Stimulated activated CD4-positive, alpha-beta T cell treated with anti-CD3 and anti-CD28 coated beads, TNF-alpha, amount 100 ng/mL, for 1 hour (primary cell): ENCODE results near the gene KTN1.

ENCODE experiments used
- DNase-seq, 3 donors: peaks; one replicate each; pipeline ENCODE4 v3.0.0-alpha.2; 2020; ENCODE audit warnings: low read depth in 3 of 3, low spot score in 1 of 3

Gene KTN1

GRCh38 chr14:55579724-55580469 is at the start of gene KTN1:
TSS of gene KTN1 (plus strand) at chr14:55580207. CDS start at chr14:55612049, 31,842 bp downstream.
- peak; percentile 52 to 76 (median 60) for DNase-seq

DNA sequence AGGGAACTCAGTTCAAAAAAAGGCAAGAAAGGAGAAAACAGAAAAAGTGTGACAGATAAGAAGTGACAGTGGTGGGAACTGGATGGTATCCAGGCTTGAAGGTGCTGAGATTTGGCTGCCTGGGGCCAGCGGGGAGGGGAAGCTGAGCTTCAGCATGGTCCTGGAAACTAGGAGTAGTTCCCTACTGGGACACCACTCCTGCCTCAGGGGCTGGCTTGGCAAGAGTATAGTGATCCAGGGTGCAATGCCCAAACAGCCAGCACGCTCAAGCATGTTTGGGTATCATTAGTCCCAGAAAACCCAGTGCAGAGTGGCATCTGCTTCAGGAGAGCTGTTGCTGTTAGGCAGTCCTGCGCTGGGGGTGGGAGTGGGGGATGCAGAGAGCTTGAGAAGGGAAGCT is 49.5 kb upstream of the KTN1 start:
- DNase-seq, result no peak

DNA sequence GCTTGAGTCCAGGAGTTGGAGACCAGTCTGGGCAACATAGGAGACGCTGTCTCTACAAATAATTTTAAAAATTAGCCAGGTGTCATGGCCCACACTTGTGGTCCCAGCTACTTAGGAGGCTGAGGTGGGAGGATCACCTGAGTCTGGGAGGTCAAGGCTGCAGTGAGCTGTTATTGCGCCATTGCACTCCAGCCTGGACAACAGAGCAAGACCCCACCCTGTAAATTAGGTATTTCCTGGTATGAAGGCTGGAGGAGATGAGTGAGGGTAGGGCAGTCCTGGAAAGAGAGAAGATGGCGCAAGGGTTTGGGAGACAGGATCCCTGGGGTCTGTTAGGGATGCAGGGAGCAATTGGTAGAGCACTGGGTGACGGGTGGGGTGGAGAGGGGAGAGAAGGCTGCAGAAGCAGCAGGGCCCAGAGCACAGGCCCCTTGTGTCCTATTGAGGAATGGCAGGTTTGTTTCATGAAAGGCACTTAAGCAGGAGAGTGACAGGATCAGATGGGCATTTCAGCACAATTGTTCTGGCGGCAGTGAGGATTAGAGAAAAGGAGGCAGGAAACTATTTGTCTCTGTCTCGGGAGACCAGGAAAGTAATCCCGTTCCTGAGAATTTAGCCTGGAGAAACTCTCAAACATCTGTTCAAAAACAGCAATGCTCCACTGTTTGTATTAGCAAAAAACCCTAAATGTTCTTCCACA is 47.2 kb upstream of the KTN1 start:
- DNase-seq, result no peak

DNA sequence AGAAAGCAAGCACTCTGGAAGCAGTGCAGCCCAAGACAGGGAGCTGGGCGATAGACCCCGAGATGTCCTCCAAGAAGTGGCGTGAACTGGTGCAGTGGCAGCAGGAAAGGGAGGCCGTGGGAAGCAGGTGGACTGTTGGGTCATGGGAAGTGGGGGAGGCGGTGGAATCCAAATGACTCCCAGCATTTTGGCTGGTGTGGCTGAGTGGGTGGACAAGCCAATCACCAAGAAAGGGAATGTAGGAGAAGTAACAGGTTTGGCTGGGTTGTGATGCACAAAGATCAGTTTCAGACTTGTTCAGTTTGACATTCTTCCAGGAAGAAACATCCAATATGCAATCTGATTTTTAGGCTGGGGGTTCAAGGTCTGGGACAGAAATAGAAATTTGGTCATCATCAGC is 46.0 kb upstream of the KTN1 start:
- DNase-seq, result no peak

DNA sequence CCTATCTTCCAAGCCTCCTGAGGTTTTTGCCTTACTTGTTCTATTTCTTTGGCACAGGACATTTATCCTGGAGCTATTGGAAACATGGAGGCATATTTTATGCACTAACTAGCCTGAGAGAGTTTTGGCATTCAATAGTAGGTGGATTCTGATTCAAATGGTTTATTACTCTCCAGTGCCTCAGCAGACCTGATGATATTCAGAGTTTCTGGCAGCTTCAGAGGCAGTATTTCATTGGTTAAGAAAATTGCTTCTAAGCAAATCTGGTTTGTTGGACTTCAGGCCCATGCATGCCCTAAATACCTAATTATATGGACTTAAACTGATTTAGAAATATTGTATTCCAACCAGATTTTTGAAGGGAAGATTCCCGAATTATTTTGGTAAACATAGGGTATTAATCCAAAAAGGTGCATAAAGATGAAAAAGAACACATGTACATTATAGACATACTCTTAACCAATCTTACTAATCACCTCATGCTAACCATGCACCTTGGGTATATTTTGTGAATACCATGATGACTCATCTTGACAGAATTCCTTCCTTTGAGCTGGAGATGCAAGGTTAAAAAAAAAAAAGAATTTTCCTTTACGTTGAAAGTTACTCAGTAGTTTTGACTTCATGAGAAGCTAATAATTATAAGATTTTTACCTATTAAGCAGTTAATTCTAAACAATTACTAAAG is 44.3 kb upstream of the KTN1 start:
- DNase-seq, result no peak

GRCh38 chr14:55536204-55536708 is 43.8 kb upstream of the KTN1 start:
- DNase-seq, result no peak

- no peak for DNase-seq
These were observed 42.2 kb upstream of the KTN1 start for GRCh38 chr14:55537782-55538181.

DNA sequence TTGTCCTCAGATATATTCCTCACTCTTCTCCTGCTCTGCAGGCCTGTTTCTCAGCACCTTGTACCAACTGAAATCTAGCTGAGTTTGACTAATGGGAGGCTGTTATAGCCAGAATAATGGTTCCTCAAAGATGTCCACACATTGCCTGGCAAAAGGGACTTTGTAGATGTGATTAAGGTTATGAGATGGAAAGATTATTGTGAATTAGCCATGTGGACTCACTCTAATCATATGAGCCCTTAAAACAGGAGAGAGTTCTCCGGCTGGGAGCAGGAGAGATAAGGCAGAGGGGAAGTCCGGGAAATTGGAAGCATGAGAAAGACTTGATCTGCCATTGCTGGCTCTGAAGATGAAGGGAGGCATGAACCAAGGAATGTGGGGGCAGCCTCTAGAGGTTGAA is 40.0 kb upstream of the KTN1 start:
- DNase-seq, result no peak

GRCh38 chr14:55540847-55541773 is 38.9 kb upstream of the KTN1 start:
- DNase-seq, result no peak

DNA sequence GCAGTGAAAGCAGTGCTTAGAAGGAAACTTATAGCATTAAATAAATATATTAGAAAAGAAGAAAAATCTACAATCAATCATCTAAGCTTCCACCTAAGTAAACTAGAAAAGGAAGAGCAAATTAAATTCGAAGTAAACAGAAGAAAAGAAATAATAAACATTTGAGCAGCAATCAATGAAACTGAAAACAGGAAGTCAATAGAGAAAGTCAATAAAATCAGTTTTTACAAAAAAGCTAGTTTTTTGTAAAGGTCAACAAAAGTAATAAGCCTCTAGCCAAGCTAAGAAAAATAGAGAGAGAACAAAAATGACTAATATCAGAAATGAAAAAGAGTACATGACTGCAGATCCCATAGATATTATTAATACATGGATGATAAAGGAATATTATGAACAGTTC is 34.2 kb upstream of the KTN1 start:
- no peak for DNase-seq

GRCh38 chr14:55546212-55546874 is 33.7 kb upstream of the KTN1 start:
- DNase-seq, result no peak

DNA sequence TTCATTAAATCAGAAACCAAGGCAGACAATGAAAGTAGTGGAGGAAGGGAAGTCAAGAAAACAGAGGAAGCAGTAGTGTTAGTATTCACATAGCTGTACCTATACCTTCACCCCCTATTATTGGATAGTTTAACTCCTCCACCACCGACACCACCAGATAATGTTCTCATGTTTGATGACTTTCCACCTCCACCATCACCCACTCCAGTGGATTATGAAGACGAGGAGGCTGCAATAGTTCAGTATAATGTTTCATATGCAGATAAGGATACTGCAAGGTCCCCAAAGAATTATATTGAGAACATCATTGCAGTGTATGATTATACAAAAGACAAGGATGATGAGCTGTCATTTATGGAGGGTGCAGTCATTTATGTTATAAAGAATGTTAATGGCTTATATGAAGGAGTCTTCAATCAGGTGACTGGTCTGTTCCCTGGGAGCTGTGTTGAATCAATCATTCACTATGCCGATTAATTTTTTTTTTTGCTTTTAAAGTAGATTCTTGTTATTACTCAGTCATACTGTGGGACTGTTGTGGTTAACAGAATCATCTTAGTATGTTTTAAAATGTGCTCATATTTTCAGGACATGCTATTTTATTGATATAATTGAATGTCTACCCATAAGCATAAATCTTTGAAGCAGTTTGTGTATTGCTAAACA is 32.2 kb upstream of the KTN1 start:
- no peak for DNase-seq

- DNase-seq, result no peak
These were observed 26.2 kb upstream of the KTN1 start for GRCh38 chr14:55553791-55554190.

- no peak for DNase-seq
These were observed 22.9 kb upstream of the KTN1 start for GRCh38 chr14:55556929-55557623.

GRCh38 chr14:55562135-55562534 is 17.9 kb upstream of the KTN1 start:
- DNase-seq, result no peak

DNA sequence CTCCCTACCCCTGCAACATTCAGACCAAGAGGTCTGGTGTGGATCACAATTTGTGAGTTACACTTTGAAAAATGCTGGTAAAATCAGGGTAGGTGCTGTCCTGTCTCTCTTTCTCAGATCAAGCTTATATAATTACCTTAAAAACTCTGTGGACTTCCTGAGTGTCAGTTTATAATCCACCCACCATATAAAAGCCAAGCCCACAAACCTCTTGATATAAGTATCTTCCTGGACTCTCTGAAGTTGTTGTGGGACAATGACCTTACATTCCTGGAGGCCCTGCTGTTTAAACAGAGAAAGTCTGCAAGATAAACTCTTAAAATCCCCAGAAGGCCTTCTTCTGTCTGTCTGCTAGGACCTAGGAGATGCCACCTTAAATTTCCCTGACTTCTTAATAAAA is 11.4 kb upstream of the KTN1 start:
- DNase-seq, result no peak

- no peak for DNase-seq
These were observed 8.7 kb upstream of the KTN1 start for GRCh38 chr14:55571125-55571889.

DNA sequence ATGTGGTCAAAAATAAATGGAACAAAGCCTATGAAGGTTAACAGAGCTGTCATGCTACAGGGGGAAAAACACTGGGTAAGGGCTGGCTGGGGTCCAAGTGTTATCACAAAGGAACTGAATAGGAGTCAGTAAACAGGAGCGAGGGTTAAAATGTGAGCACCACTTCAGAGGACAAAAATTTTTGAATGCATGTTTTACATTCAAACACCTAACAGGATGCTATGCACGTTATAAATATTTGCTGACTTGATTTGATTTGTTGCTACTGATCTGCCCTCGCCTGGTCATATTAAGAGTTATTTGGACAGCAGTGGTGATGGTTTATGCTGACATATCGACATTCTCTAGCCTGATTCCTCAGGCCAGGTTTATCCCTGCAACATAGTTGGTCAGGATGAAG is 7.4 kb upstream of the KTN1 start:
- no peak for DNase-seq

DNA sequence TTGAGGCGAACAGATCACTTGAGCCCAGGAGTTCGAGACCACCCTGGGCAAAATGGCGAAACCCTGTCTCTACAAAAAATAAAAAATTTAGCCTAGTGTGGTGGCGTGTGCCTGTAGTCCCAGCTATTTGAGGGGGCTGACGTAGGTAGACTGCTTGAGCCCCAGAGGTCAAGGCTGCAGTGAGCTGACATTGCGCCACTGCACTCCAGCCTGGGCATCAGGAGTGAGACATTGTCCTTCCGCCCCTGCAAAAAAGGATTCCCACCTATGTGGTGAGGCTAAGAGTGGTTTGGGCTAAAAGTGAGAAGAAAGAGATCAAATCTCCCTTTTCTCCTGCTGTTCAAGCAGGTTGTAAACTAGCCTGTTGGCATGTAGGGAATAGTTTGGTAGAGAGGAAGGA is 5.0 kb upstream of the KTN1 start:
- no peak for DNase-seq
